ENCODE results near the gene TADA3. TPM values are rescaled to one million over a fixed set of nuclear protein-coding genes. Genes with fewer than 3 reads are reported as not detected.
A peak's percentile ranks its signal among the peaks of the same experiment; 100 is the strongest.

Gene TADA3
- total RNA-seq, 1 donor from 2014 or later = 47.7 TPM

DNA sequence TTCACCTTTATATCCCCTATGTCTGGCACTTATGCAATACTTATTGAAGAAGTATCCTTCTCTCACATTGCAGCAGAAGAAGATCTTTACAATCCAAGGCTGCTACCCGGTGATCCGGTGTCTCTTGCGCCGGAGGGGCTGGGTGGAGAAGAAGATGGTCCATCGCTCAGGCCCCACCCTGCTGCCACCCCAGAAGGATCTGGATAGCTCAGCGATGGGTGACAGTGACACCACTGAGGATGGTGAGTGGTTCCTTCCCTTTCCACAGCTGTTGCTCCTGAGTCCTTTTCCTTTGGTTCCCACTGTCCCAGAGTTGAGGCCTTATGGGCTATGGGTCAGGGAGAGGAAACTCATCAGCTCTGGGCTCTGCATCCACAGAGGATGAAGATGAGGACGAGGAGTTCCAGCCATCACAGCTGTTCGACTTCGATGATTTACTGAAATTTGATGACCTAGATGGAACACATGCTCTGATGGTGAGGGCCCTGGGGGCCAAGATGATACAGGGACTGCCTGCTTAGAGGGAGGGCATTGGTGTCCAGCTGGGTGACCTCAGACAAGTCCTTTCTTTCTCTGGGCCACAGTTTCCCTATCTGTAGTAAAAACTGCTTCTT, 20.7 kb upstream of the TADA3 start:
- DNase-seq = no peak
- intact Hi-C loops (cut with DNase I) = no loop called here
- ATAC-seq (ENCODE audit: poor library complexity) = no peak

- ATAC-seq (ENCODE audit: poor library complexity) (no peak), DNase-seq (no peak)
- intact Hi-C loops (cut with DNase I) = no loop called here
Observed at GRCh38 chr3:9810846-9811245, 18.6 kb upstream of the TADA3 start.

GRCh38 chr3:9810433-9810770, 18.1 kb upstream of the TADA3 start:
- ATAC-seq (ENCODE audit: poor library complexity) (no peak), DNase-seq (no peak)
- intact Hi-C loops (cut with DNase I) = no loop called here

GRCh38 chr3:9809615-9810432, 17.6 kb upstream of the TADA3 start, which contains the start of gene TTLL3:
Gene TTLL3 (plus strand): TSS chr3:9810262. CDS start chr3:9810662, 400 bp downstream.
- DNase-seq = peak; percentile 89
- intact Hi-C loops (cut with DNase I) = no loop called here
- peak; percentile 89 for ATAC-seq (ENCODE audit: poor library complexity)

GRCh38 chr3:9809239-9809614, 17.0 kb upstream of the TADA3 start:
- DNase-seq (no peak), ATAC-seq (ENCODE audit: poor library complexity) (no peak)
- intact Hi-C loops (cut with DNase I) = no loop called here

- DNase-seq = no peak
- no peak for ATAC-seq (ENCODE audit: poor library complexity)
- intact Hi-C loops (cut with DNase I) = no loop called here
Observed at GRCh38 chr3:9808345-9809037, 16.2 kb upstream of the TADA3 start.

GRCh38 chr3:9807981-9808344, 15.7 kb upstream of the TADA3 start:
- ATAC-seq (ENCODE audit: poor library complexity) (no peak), DNase-seq (no peak)
- intact Hi-C loops (cut with DNase I) = no loop called here

GRCh38 chr3:9806688-9807589, 14.7 kb upstream of the TADA3 start:
- intact Hi-C loops (cut with DNase I) = no loop called here
- ATAC-seq (ENCODE audit: poor library complexity) = no peak

GRCh38 chr3:9806137-9806536, 13.9 kb upstream of the TADA3 start:
- no peak for ATAC-seq (ENCODE audit: poor library complexity)
- DNase-seq = no peak
- intact Hi-C loops (cut with DNase I) = no loop called here

More at GRCh38 chr3:9806688-9807589, 14.7 kb upstream of the TADA3 start:
- DNase-seq = no peak

DNA sequence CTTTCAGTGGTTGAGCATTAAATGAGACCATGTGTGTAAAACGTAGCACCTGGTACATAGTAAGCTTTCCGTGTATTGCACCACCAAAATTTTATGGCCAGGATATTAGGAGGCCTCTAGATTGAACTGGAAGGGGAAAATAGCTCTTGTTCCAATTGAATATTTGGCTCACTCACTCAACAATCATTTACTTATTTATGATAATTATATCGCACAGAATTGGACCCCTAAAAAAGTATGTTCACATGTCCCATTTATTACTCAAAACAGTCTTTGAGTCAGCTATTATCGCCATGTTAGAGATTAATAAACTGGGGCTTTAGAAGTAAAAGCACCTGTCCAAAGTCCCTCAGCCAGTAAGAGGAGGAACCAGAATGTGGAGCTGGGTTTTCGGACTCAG, 12.7 kb upstream of the TADA3 start:
- DNase-seq = no peak
- no peak for ATAC-seq (ENCODE audit: poor library complexity)
- intact Hi-C loops (cut with DNase I) = no loop called here

DNA sequence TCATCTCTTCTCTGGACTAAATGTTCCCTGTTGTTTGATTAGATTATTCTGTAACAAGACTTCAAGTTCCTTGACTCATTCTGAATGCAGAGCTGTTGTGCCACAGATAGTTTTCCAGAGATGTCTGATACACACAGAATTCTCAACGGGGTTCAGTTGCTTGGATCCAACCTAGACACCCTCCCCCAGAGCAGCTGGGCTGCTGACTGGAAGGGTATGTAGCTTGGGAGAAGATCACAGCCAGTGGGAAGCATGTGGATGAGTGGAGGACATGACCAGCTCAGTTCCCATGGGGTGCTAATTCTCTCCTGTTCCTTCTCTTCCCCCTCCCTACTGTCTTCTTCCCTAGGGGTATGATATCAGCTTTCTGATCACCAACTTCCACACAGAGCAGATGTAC, 11.2 kb upstream of the TADA3 start:
- intact Hi-C loops (cut with DNase I) = no loop called here

DNA sequence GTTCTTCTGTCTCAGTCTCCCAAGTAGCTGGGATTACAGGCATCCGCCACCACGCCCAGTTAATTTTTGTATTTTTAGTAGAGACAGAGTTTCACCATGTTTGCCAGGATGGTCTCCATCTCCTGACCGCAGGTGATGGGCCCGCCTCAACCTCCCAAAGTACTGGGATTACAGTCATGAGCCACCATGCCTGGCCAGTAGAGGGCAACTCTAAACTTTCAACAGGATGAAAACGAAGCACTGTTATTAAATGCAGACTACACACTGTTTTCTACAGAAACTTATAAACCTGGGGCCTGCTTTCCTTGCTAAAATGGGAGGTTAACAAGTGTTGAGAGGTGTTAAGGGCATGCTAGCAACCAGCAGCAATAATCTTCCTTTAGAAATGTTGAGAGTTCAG, 8.3 kb upstream of the TADA3 start:
- DNase-seq (no peak), ATAC-seq (ENCODE audit: poor library complexity) (no peak)
- intact Hi-C loops (cut with DNase I) = no loop called here

More for the DNA sequence above, 11.2 kb upstream of the TADA3 start:
- DNase-seq (no peak), ATAC-seq (ENCODE audit: poor library complexity) (peak; percentile 17)

DNA sequence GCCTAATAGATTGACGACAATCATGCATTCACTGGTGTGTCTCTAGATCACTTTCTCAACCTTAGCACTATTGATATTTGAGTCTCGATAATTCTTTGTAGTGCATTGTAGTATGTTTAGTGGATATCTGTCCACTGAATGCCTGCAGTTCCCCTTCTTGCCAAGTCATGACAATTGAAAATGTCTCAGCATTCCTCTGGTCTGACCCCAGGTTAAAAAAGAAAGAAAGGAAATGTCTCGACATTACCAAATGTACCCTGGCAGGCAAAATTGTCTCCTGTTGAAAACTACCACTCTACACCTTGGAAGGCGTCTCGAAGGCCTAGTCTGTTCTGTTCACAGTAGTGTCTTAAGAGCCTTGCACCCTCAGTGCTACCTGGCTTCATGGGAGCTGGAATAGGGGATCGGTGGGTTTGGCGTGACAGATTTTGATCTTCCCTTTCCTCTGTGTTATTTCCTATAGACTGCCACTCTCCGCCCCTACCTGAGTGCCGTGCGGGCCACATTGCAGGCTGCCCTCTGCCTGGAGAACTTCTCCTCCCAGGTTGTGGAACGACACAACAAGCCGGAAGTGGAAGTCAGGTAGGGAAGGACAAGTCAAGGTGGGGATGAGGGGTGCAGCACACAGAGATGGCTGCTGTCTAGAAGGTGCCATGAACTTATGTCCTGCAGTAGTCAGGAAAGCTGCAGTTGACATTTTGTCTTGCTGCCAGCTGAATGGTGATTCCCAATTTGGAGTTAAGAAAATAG, 5.1 kb upstream of the TADA3 start:
- intact Hi-C loops (cut with DNase I) = no loop called here

DNA sequence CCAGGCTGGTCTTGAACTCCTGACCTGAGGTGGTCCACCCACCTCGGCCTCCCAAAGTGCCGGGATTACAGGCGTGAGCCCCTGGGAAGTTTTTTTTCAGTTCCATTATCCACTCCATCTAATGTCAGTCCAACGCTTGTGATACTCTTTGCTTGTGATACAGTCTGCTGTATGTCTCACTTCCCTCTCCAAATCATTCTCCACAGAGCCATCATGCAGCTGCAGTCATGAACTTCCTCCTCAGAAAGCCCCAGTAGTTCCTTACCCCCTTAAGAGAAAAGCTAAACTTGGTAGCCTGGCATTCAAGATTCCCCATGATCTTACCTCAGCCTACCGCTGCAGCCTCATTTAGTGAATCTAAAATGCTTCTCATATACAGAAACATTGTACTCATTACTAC, 2.9 kb upstream of the TADA3 start:
- intact Hi-C loops (cut with DNase I) = no loop called here
- DNase-seq (no peak), ATAC-seq (ENCODE audit: poor library complexity) (no peak)

More for the DNA sequence above, 5.1 kb upstream of the TADA3 start:
- no peak for DNase-seq
- ATAC-seq (ENCODE audit: poor library complexity) = no peak

- DNase-seq = no peak
- intact Hi-C loops (cut with DNase I) = no loop called here
- no peak for ATAC-seq (ENCODE audit: poor library complexity)
Observed at GRCh38 chr3:9794400-9794799, 2.1 kb upstream of the TADA3 start.

DNA sequence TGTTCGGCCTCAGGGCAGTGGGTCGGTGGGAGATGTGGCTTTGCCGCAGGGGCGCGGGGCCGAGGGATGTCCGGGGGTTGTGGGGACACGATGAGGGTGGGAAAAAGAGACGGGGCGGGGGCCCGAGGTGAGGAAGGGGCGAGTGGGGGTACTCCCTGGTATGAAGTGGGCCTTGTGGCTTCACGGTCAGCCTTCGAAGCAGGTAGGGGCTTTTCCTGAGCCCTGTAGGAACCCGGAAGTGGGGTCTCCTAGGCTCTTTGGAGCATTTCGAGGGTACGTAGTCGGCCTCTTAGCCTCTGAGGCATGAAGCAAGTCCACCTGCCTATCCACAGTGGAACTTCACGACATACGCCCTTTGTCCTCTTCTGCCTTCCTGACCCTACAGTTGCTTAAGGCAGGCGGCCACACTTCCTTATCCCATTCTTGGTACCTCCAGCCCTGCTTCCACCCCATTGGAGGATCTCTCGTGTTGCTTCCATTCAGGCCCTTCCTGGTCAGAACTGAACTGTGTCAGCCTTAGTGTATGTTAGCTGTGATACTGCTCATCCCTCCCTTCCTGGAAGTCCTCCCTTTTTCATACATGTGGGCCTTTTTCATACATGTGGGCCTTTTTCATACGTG, 998 bp upstream of the TADA3 start:
- peak; percentile 9 for ATAC-seq (ENCODE audit: poor library complexity)

DNA sequence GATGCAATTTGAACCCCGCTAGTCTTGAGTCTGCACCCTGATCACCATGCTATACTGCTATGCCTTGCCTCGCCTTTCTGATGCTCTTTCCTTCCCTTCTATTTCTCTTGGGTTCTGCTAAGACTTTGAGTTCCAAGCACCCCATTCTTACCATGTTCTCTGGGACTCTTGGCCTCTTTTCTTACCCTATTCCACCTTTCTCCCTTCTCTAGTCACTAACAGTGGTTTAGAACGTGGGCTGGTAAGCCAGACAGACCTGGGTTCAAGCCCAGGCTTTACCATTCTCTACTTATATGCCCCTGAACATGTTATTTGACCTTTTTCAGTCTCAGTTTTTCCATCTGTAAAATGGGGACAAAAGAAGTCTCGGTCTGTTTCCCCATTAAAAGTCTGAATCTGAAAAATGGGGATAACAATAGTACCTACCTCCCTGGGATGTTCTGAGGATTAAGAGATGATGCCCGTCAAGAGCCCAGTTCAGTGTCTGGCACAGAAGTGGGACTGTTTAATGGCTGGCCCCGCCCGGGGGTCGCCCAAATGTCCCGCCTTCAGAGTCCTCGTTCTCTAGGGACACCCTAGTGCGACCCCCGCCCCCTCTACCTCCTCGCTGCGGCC, 376 bp downstream of the TADA3 start:
- DNase-seq (peak; percentile 5), ATAC-seq (ENCODE audit: poor library complexity) (no peak)
- intact Hi-C loops (cut with DNase I) = no loop called here

More for the DNA sequence above, 998 bp upstream of the TADA3 start:
- peak; percentile 44 for DNase-seq
- intact Hi-C loops (cut with DNase I) = no loop called here

Data from Right ventricle myocardium superior (tissue), 1 donor.